ENCODE data around the gene E2F3.
A peak's percentile ranks its signal among the peaks of the same experiment; 100 is the strongest.
"Not testable (repeated sequence)": the region's sequence is repeated elsewhere in the genome, so short reads cannot be mapped to it uniquely, and the experiment has no call there.

Gene E2F3

GRCh38 chr6:20497216-20498040, 95.7 kb downstream of the E2F3 start:
- no peak for TF ChIP-seq CTCF (IDR thresholded peaks at IDR 0.05; ENCODE audit: insufficient read depth, low read length, missing control alignments)
- peak; percentile 26 for DNase-seq (ENCODE audit: low read depth, low spot score)
- ChIA-PET CTCF (interaction anchor here (1.0 kb wide), 1 partner anchor 31 kb away, joined by 4 read pairs; no protein-coding TSS in a partner anchor), POLR2A (interaction anchor here (0.5 kb wide), 1 partner anchor 92 kb away, joined by 3 read pairs; no protein-coding TSS in a partner anchor)
- no peak overlapping the region for H3K4me3 ChIP-seq (ENCODE audit: low read depth, low read length)

GRCh38 chr6:20498041-20498385, 96.3 kb downstream of the E2F3 start:
- ChIA-PET CTCF (no interaction called here), POLR2A (interaction anchor here (0.5 kb wide), 1 partner anchor 93 kb away, joined by 3 read pairs; no protein-coding TSS in a partner anchor)
- no peak for DNase-seq (ENCODE audit: low read depth, low spot score)
- TF ChIP-seq CTCF (IDR thresholded peaks at IDR 0.05; ENCODE audit: insufficient read depth, low read length, missing control alignments): no peak
- no peak overlapping the region for H3K4me3 ChIP-seq (ENCODE audit: low read depth, low read length)

GRCh38 chr6:20509212-20509611, 107.5 kb downstream of the E2F3 start:
- DNase-seq (ENCODE audit: low read depth, low spot score): no peak
- no peak overlapping the region for H3K4me3 ChIP-seq (ENCODE audit: low read depth, low read length)
- TF ChIP-seq CTCF (IDR thresholded peaks at IDR 0.05; ENCODE audit: insufficient read depth, low read length, missing control alignments): no peak
- CTCF ChIA-PET: no interaction called here
- POLR2A ChIA-PET: no interaction called here

DNA sequence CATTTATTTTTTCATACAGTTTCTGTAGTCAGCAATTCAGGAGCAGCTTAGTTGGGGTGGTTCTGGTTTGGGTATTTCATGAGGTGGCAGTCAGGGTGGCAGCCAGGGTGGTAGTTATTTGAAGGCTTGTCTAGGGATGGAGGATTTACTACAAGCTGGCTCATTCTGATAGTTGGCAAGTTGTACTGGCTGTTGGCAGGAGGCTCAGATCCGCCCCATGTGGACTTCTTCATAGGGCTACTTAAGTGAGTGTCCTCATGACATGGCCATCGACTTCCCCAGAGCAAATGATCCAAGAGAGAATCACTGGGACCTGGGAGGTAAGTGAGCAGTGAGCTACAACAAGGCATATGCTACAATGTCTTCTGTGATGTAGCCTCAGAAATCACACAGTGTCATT, 110.2 kb downstream of the E2F3 start:
- ChIA-PET CTCF (interaction anchor here (1.5 to 4.5 kb wide), 2 partner anchors 16 to 18 kb away, joined by 4 to 20 read pairs; no protein-coding TSS in a partner anchor), POLR2A (no interaction called here)
- DNase-seq (ENCODE audit: low read depth, low spot score): no peak
- H3K4me3 ChIP-seq (ENCODE audit: low read depth, low read length): no peak overlapping the region
- no peak for TF ChIP-seq CTCF (IDR thresholded peaks at IDR 0.05; ENCODE audit: insufficient read depth, low read length, missing control alignments)

DNA sequence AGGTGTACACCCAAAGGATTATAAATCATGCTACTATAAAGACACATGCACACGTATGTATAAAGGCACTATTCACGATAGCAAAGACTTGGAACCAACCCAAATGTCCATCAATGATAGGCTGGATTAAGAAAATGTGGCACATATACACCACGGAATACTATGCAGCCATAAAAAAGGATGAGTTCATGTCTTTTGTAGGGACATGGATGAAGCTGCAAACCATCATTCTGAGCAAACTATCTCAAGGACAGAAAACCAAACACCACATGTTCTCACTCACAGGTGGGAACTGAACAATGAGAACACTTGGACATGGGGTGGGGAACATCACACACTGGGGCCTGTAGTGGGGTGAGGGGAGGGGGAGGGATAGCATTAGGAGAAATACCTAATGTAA, 123.5 kb downstream of the E2F3 start:
- DNase-seq (ENCODE audit: low read depth, low spot score); POLR2A ChIA-PET; H3K4me3 ChIP-seq (ENCODE audit: low read depth, low read length): not testable (repeated sequence)
- CTCF ChIA-PET: interaction anchor here (3.6 kb wide), 1 partner anchor 120 kb away, joined by 30 read pairs; no protein-coding TSS in a partner anchor

DNA sequence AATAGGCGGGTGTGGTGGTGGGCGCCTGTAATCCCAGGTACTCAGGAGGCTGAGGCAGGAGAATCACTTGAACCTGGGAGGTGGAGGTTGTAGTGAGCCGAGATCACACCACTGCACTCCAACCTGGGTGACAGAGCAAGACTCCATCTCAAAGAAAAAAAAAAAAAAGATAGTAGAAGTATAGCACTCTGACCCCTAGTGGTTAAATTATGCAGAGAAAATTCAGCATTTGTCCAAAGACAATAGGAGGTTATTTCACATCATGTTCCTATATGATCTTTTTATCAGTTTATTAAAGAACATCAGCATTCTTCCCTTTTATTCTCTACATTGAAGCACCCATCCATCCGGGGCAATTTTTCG, 127.4 kb downstream of the E2F3 start:
- not testable (repeated sequence) for DNase-seq (ENCODE audit: low read depth, low spot score); H3K4me3 ChIP-seq (ENCODE audit: low read depth, low read length)
- TF ChIP-seq CTCF (IDR thresholded peaks at IDR 0.05; ENCODE audit: insufficient read depth, low read length, missing control alignments): peak; percentile 11

More for the DNA sequence above, 127.4 kb downstream of the E2F3 start:
- CTCF ChIA-PET: interaction anchor here (0.6 to 2.9 kb wide), 26 partner anchors 8 to 442 kb away, joined by 3 to 60 read pairs (median 10); no protein-coding TSS in a partner anchor
- POLR2A ChIA-PET: not testable (repeated sequence)

Measured in AG04449 (cell line).